Effector CD8-positive, alpha-beta T cell (primary cell): ENCODE measurements around the gene SOAT2.
A peak's percentile ranks its signal among the peaks of the same experiment; 100 is the strongest.
"Not testable (repeated sequence)": the region's sequence is repeated elsewhere in the genome, so short reads cannot be mapped to it uniquely, and the experiment has no call there.

ENCODE experiments used
- DNase-seq: peaks from one replicate; lab custom pipeline; 2025; lab: John Stamatoyannopoulos, UW

Gene SOAT2

DNA sequence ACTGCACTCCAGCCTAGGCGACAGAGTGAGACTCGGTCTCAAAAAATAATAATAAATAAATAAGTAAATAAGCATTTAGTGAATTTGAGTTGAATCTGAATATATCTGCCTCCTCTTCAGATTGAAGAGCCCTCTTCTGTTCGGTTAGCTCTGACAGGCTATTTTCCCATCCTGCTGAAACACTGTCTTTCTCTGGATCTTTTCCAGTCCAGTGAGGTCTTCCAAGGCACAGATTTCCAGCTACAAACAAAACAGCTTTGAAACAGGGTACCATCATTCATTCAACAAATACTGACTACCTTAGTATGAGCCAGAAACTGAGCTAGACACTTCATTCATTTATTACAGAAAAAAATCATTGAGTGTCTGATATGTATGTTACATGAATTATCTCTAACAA, 16.9 kb upstream of the SOAT2 start:
- DNase-seq = no peak

DNA sequence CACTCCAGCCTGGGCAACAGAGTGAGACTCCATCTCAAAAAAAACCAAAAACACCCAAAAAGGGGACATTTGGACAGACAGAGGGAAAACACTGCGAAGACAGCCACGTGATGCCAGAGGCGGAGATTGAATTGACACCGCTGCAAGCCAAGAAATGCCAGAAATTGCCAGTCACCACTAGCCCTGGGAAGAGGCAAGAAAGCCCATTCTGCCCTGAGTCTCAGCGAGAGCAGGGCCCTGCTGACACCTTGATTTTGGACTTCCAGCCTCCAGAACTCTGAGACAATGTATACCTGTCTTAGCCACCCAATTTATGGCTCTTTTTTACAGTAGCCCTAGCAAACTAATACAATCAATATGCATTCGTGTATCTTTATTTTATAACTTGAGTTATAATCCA, 13.2 kb upstream of the SOAT2 start:
- DNase-seq = no peak

DNA sequence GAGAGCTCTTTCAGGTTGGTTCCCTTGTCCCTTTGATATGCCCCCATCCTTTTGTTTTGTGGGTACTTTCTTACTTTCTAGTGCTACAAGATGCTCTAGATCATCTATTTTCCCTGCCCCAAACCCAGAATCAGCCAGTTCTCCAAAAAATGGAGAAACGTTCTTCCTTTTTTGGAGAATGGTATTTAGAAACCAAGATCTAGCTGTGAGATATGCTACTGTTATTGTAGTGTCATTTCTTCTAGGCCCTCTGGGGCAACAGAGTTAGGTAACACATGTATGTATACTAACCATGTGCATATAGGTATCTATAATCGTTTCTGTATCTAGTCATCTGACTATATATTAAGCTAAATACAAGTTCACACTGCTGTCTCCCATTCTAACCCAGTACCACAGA, 12.7 kb upstream of the SOAT2 start:
- no peak for DNase-seq

- DNase-seq = no peak
Observed at GRCh38 chr12:53091756-53092155, 11.5 kb upstream of the SOAT2 start.

DNA sequence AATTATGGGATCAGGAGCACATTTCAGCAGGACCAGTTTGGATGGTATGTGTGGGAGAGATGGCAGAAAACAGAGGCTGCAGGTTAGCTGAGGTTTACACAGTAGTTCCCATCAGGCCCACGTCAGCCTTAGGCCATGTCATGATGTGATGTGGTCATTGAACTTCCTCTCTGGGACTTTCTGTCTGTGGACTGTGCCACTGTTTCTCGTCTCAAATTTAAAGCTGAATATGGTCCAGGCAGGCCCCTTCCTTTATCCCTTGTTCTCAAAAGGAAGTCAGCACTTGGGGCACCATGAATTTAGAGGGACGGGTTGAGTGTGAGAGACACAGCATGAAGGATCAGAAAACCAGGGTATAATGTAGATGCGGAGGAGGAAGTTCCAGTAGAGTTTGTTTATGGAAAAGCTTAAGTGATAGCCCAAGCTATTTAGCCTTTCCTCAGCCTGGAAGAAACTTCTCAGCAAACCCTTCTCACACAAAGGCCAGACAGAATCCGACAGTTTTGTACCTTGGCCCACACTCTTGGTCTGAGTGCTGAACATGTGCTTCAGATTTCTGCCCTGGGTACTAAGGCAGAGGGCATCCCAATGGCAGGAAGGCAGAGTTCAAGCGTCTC, 9.4 kb upstream of the SOAT2 start:
- DNase-seq = no peak

GRCh38 chr12:53094394-53094787, 8.9 kb upstream of the SOAT2 start:
- DNase-seq = no peak

GRCh38 chr12:53094796-53095595, 8.3 kb upstream of the SOAT2 start:
- DNase-seq = not testable (repeated sequence)

- DNase-seq = not testable (repeated sequence)
Observed at GRCh38 chr12:53095596-53095895, 7.7 kb upstream of the SOAT2 start.

DNA sequence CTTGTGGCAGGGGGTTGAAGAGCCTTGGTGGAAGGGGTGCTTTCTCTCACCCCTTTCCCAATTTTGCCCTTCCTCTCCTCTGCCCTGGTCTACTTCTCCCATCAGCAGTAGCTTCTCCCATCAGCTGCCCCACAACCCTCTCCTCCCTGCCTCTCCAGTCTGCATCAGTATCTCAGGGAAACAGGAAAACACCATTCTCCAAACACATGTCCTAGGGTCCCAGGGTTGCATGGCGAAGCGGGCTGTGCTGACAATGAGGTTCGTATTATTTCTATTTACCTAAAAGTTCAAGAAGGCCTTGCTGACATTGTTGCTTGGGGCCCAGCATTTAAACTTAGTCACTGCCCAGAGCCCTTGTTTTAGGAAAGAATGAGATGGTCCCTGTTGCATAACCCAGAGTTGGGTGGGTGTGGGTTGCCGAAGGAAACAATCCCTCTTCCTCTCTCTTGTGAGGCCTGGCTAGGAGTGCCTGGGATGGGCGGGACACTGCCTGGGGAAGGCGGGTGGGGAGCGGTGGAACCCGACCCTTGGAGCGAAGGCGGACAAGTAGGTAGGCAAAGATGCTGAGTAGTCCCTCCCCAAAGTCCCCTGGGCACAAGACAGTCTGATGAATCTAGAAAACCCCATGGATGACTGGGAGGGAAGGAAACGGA, 7.1 kb upstream of the SOAT2 start:
- DNase-seq = no peak

- DNase-seq = no peak
Observed at GRCh38 chr12:53096759-53097158, 6.5 kb upstream of the SOAT2 start.

GRCh38 chr12:53097207-53097563, 6.1 kb upstream of the SOAT2 start:
- DNase-seq = no peak

DNA sequence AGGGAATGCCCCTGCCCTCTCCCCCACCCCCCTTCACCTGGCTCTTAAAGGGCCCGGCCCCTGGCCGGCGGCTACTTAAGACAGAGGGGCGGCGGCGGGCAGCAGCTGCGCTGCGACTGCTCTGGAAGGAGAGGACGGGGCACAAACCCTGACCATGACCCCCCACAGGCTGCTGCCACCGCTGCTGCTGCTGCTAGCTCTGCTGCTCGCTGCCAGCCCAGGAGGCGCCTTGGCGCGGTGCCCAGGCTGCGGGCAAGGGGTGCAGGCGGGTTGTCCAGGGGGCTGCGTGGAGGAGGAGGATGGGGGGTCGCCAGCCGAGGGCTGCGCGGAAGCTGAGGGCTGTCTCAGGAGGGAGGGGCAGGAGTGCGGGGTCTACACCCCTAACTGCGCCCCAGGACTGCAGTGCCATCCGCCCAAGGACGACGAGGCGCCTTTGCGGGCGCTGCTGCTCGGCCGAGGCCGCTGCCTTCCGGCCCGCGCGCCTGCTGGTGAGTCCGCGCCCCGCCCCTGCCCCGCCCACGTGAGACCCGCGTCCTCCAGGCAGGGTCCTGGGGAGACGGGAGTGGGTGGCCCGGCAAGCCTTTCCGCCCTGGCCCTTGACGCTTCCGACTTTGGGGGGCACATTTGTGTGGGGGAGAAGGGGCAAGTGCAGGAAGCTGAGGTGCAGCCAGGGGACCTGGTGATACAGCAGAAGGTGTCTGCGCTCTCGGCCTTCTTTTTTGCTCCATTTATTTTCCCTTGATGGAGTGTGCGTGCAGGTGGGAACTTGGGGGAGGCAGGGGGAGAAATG, 5.5 kb upstream of the SOAT2 start, which contains the start of gene IGFBP6:
TSS of gene IGFBP6 (plus strand) at position 104 of the 790 bp plus-strand sequence. CDS start at position 155, 51 bp downstream.
- DNase-seq = peak; percentile 42

GRCh38 chr12:53098354-53098981, 4.8 kb upstream of the SOAT2 start:
- no peak for DNase-seq

GRCh38 chr12:53099071-53099882, 4.0 kb upstream of the SOAT2 start:
- peak; percentile 80 for DNase-seq

GRCh38 chr12:53100466-53101151, 2.7 kb upstream of the SOAT2 start:
- DNase-seq = no peak

- no peak for DNase-seq
Observed at GRCh38 chr12:53101266-53101665, 2.0 kb upstream of the SOAT2 start.

- DNase-seq = no peak
Observed at GRCh38 chr12:53101931-53102781, 1.1 kb upstream of the SOAT2 start.

DNA sequence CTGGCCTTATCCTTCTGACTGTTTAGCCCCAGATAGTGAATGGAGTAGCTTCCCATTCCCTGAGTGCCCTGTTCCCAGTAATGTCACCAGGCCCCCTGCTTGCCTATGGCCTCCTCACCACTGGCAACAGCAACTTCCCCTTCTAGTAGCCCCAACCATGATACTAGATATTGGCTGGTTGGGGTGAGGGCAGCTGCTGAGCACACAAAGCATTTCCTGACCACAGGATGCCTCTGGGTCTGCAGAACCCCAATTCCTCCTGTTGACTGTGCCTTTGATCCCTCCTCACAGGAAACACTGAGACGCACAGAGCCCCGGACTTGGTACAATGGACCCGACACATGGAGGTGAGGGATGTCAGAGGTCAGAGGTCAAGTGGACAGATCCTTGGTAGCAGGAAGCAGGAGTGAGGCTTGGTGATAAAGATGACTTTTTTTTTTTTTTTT, 597 bp downstream of the SOAT2 start:
- no peak for DNase-seq

DNA sequence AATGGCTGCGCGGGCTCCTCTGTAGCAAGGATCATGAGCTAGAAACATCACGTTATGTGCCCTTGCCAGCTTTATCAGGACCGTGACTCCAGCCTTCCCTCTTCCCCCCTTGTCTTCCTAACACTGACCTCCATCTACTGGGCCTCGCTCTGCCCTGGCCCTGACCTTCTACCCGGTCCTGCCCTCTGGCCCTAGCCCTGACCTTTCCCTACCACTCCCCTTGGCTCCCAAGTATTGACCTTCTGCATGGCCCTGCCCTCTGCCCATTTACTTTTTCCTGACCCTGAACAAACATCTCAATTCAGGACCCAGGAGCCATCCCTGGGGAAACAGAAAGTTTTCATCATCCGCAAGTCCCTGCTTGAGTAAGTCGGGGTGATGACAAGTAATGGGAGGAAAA, 2.0 kb downstream of the SOAT2 start:
- no peak for DNase-seq
